ENCODE measurements around the gene PGC.
"Not testable (repeated sequence)": the region's sequence is repeated elsewhere in the genome, so short reads cannot be mapped to it uniquely, and the experiment has no call there.

Gene PGC

GRCh38 chr6:41775293-41775882 lies 28.2 kb upstream of the PGC start:
- DNase-seq (ENCODE audit: low spot score): no peak

DNA sequence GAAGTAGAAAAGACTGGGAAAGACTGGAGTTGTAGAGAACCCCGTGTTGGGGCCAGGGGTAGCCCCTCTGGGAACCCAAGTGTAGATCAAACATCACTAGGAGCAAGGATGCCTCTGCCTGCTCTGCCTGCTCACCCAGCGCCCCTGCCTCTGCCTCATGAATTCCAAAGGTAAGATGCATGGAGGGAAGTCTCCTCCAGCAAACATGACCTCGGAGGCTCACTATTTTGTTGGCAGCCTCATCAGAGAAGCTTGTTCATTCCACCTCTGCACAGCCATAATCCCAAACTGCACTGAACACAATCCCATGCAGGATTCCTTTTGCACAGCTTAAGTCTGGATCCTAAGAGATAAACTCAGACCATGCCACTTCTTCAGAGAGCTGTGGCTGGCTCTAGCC lies 27.6 kb upstream of the PGC start:
- no peak for DNase-seq (ENCODE audit: low spot score)

DNA sequence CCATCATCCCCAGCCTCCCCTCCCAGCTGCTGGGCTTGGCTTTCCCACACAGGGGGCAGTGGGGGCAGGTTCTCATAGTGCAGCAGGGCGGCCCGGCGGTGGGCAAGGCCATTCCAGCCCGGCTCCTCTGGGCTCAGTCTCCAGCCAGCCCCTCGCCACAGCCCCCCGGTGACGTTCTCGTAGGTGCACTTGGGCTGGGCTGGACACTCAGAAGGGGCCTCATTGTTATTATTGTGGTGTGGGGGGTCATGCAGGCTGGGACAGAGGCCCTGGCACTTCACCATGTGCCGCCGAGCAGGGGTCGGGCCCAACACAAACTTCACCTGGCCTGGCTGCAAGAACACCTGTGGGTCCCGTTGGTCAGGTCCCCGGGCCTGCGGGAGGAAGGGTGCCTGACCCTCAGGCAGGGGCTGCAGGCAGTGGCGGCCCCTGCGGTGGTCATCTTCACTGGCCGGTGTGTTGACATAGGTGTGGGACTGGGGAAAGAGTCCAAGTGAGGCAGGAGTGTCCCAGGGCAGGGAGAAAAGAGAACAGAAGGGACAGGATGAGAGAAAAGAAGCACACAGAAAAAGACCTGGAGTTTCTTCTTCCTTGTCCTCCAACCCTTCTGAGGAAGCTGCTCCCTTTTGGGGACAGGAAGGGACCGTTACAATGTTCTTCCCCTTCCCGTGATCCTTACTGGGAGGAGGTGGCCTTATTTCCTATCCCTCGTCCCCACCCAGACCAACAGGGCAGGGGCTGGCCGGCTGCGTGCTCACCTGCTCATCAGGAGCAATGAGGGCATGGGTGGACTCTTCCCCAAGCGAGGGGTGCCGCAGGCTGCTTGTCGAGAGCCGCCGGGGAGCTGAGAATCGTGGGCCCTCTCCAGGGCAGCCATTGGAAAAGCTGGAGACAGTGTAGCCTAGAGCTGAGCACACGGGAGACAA lies 24.1 kb upstream of the PGC start:
- DNase-seq (ENCODE audit: low spot score): no peak

DNA sequence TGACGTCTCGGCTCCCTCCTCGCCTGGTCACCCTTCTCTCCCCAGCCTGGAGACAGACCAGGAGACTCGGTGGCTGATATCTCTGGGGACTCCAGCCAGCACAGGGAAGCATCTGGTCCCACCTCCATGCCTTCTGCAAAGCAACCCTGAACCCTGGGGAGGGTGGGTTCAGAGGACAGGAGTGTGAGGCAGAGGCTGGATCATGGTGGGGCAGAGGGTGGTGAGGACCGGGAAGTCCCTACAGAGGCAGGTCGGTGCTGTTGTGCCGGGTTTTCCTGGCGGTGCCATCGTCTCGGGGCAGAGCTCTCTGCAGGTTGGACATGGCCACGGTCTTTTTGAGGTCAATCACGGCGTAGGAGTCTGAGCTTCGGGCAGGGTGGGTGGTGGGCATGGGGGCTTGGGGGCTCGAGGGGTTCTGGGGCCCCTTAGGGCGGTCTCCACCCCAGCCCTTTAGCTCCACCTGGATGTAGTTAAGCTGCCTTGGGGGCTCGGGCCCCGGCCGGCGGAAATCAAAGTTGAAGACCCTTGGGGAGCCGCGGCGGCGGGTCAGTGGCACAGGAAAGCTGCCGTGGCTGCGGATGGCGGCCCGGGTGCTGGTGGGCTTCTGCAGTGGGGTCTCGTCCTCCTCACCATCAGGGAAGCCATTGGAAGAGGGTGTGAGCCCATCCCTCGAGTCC lies 23.3 kb upstream of the PGC start:
- DNase-seq (ENCODE audit: low spot score): no peak

DNA sequence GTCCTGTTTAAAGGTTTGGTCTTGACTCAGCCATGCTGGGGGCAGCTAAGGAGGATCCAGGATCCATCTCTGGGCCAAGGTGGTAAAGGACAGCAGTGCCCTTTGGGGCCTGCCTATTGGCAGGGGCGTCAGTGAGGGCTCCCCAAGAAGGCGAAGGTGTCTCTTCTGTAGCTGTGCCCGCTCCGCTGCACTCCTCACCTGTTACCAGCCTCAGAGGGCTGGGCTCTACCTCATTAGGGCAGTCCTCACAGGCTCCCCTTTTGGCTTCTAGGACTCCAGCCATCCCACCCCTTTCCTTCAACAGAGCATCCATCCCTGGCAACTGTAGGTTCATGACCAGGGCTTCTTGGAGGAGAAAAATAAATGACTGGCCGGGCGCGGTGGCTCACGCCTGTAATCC lies 22.2 kb upstream of the PGC start:
- no peak for DNase-seq (ENCODE audit: low spot score)

DNA sequence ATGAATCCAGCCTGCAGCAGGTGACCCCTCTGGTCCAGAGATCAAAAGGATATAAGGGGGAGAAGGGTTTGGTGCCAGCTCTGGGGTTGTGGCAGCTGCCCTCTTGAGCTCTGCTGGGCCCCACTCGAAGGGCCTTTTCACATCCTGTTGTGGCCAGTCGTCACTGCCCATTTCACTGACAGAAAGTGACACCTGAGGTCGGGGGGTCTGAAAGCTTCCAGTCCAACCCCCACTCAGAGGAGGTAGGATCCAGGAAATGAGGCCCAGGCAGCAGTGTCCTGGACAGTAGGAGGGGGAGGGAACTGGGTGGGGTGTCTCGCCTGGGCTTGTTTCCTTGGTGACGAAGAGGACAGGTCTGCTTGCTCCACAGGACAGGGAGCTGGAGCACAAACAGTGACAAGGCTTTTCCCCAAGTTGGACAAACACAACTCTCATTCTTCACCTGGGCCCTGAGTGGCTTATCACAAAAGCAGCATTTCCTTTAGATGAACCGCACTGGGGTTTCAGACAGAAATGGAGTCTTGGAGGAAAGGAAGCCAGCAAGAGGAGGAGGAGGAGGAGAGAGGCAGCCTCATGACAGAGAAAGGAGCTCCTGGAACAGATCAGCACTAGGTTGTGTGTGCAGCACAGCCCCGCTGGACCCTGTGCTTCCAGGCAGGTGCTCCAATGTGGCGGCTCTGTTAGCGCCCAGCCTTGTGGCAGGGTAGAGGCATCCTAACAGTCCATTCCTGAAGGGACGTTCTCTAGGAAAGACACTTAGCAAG lies 21.5 kb upstream of the PGC start:
- no peak for DNase-seq (ENCODE audit: low spot score)

- no peak for DNase-seq (ENCODE audit: low spot score)
Measured at GRCh38 chr6:41767112-41767833, 20.1 kb upstream of the PGC start.

DNA sequence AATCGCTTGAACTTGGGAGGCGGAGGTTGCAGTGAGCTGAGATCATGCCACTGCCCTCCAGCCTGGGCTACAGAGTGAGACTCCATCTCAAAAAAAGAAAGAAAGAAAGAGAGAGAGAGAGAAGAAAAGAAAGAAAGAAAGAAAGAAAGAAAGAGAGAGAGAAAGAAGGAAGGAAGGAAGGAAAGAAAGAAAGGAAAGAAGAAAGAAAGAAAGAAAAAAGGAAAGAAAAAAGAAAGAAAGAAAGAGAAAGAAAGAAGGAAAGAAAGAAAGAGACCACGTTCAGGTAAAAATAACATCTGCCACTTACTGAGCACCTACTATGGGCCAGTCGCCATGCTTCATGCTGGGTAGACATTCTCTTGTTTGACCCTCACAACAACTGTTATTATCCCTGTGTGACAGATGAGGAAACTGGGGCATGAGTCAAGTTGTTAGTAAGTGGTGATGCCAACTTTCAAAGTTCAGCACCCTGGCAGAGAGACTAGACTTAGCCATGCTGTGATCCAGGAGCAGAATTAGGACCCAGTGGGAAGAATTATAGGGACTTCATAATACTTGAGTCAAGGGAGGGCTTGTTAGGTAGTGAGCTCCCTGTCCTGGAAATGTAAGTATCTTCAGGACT lies 19.0 kb upstream of the PGC start:
- DNase-seq (ENCODE audit: low spot score): not testable (repeated sequence)

DNA sequence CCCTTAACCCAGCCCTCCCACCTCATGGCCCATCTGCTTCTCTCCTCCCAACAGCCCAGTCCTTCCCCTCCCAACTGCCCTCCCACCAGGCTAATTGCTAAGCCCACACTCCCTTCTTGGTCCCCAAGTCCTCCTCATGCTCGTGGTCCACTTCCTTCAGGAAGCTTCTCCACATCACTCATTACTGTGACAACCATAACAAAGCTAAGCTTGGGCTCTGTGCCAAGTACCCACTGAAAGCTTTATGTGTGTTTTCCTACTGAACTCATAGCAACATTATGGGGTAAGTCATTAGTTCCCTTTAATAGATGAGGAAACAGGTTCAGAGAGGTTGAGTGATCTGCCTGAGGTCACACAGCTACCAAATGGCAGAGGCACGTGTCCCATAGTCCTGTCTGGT lies 16.3 kb upstream of the PGC start:
- no peak for DNase-seq (ENCODE audit: low spot score)

GRCh38 chr6:41759905-41760579 lies 12.8 kb upstream of the PGC start:
- DNase-seq (ENCODE audit: low spot score): no peak

DNA sequence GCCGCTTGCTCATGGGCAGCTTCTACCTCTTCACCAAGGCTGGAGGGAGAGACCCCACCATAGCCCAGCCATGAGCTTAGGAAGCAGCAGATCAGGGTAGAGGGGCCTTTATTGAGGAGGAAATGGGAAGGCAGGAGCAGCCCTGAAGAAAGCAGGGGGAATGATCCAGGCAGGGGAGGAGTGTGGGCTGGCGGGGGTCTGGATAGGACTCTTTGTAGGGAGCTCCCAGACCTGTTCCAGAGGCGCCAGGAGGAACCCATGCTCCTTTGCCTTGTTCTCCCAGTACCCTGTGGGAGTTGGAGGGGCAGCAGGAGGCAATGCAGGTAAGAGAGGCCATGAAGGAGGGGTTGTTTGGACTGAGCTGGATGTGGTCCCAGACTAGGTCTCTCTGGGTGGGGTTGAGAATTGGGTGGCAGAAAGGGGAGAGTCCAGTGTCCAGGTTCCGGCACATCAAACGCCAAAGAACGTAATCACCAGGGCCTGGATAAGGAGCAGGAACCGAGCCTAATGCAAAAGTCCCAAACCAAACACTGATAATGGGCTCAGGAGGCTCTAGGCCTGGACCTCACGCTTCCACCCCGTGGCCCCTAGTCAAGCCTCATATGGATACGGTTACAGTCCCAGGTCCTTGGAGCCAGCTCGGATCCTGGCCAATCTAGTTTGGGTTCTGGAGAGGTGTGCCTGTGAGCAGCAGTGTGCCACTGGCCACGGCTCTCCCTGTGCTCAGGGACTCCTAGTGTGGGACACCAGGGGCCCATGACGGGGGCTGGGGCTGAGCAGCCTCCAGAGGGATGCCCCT lies 12.1 kb upstream of the PGC start:
- no peak for DNase-seq (ENCODE audit: low spot score)

DNA sequence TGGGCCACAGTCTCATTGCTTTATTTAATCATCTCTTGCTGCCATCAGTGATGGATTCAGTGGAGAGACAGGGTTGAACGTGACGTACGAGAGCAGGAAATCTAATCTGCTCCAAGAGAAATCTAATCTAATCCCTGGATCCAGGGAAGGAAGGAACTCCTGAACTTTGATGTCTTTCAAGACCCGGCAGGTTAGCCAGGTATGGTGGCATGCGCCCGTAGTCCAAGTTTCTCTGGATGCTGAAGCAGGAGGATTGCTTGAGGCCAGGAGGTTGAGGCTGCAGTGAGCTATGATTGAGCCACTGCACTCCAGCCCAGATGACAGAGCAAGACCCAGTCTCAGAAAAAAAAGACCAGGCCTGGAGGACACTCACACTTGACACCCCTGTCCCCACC lies 11.4 kb upstream of the PGC start:
- no peak for DNase-seq (ENCODE audit: low spot score)

DNA sequence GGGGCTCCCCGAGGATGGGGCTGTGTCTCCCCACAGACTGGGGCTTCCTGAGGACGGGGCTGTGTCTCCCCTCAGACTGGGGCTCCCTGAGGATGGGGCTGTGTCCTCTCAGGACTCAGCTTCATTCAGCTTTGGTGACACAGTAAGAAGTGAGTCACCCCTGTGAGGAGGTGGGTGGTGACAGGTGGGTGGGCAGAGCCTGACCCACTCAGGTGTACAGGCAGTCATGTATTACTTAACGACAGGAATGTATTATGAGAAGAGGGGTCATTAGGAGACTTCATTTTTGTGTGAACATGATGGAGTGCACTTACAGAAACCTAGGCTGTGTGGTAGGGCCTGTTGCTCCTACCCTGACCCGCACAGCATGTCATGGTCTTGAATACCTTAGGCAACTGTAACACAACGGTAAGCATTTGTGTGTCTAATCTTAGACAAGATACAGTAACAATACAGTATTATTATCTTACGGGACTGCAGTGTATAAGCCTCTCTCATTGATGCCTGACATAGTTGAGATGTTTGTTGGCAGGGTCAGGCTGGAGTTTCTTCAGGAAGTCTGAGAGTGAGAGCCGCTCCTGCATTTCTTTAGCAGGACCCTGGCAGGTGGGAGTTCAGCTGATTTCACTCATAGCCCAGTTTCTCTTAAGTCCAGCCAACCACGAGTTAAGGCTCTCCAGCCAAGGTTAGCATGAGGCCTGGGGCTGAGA lies 10.9 kb upstream of the PGC start:
- no peak for DNase-seq (ENCODE audit: low spot score)

DNA sequence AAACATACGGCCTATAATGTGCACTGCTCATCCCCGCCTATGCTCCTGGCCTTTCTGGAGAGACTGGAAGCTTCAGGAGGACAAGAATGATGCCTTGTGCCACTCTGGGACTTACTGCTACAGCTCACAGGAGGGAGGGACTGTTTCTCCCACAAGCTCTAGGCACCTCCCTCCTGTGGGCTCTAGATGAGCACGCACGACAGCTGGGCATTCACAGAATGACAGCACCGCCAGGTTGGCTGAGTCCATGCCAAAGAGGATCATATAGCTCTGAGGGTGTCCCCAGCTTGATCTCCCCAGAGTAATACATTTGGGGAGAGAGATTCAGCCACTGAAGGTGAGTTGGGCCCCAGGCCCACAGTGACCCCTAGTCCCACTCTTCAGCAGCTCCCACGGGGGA lies 10.1 kb upstream of the PGC start:
- DNase-seq (ENCODE audit: low spot score): no peak

- no peak for DNase-seq (ENCODE audit: low spot score)
Measured at GRCh38 chr6:41756354-41756753, 9.2 kb upstream of the PGC start.

DNA sequence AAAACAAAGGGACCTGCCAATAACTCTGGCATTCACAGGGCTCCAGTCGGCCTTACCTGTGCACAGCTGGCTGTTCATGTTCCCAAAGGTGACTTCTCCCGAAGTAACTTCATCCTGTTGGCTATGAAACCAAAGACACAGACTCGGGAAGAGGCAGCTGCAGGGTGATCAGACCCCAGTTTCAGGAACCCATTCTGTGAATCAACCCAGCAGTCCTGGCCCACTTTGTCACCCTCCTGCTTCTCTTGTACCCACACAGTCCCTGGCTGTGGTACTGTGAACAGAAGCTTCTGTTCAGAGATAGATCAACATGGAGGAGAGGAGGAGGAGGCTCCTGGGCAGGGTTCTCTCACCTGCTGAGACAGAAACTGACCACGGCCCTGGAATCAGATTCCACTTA lies 8.7 kb upstream of the PGC start:
- no peak for DNase-seq (ENCODE audit: low spot score)

DNA sequence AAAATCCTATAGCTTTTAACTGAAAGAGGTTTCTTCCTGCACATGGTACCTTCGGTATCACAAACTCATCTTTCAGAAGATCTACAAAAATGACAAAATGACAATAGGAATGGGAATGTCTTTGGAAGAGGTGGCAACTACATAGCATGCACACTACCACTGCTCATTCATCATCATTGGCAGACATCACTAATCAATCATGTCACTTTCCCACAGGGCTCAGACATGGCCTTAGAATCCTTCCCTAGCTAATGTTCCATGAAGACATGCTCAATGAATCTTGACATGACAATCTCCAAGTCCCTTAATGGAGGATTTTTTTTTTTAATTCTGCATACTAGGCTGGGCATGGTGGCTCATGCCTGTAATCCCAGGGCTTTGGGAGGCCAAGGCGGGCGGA lies 3.2 kb upstream of the PGC start:
- no peak for DNase-seq (ENCODE audit: low spot score)

GRCh38 chr6:41748542-41748941 lies 1.3 kb upstream of the PGC start:
- no peak for DNase-seq (ENCODE audit: low spot score)

DNA sequence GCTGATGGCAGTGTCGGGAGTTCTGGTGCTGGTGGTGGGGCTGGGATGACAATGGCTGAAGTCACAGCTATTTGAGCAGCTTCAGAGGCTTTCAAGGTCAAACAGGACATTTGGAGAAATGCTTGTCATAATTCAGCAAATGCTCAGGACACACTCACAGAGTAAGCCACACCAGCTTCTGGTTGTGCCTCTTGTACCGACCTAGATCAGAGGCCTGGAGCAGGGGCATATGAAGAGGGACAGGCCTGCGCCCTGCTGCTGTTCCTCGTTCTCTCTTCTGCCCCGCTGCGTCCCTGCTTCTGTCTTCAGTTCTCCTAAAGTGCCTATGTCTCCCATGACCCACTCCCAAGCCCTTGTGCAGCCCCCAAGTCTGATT lies 893 bp upstream of the PGC start:
- DNase-seq (ENCODE audit: low spot score): no peak
